ENCODE data around the gene MCC.

Gene MCC

GRCh38 chr5:113093558-113093957 is 394.7 kb downstream of the MCC start:
- Histone ChIP-seq H3K27me3 (ENCODE audit: control insufficient read depth, insufficient read depth, low read length) (no peaks in the 10 kb centered on the region), H3K36me3 (ENCODE audit: control insufficient read depth, insufficient read depth, low read length) (peaks cover 27% of the 10 kb centered on the region; the same call in 1 of the 2 replicates), H3K9me3 (ENCODE audit: control insufficient read depth, insufficient read depth, low read depth, low read length) (no peaks in the 10 kb centered on the region), H3K9ac (ENCODE audit: low read length) (no peak overlapping the region), H3K4me1 (ENCODE audit: control insufficient read depth, insufficient read depth, low read length) (no peaks in the 10 kb centered on the region), H3K4me3 (ENCODE audit: low read depth, low read length) (no peak overlapping the region), H3K27ac (ENCODE audit: low read depth, low read length) (no peak overlapping the region)

GRCh38 chr5:113092683-113093082 is 395.6 kb downstream of the MCC start:
- Histone ChIP-seq H3K9me3 (ENCODE audit: control insufficient read depth, insufficient read depth, low read depth, low read length) (no peaks in the 10 kb centered on the region), H3K27me3 (ENCODE audit: control insufficient read depth, insufficient read depth, low read length) (no peaks in the 10 kb centered on the region), H3K4me3 (ENCODE audit: low read depth, low read length) (no peak overlapping the region), H3K36me3 (ENCODE audit: control insufficient read depth, insufficient read depth, low read length) (peaks cover 20% of the 10 kb centered on the region; the same call in 1 of the 2 replicates), H3K4me1 (ENCODE audit: control insufficient read depth, insufficient read depth, low read length) (no peaks in the 10 kb centered on the region), H3K9ac (ENCODE audit: low read length) (no peak overlapping the region), H3K27ac (ENCODE audit: low read depth, low read length) (no peak overlapping the region)

- peaks cover 18% of the 10 kb centered on the region; the same call in 1 of the 2 replicates for H3K36me3 ChIP-seq (ENCODE audit: control insufficient read depth, insufficient read depth, low read length)
- no peak overlapping the region for H3K9ac ChIP-seq (ENCODE audit: low read length)
- H3K27me3 ChIP-seq (ENCODE audit: control insufficient read depth, insufficient read depth, low read length): no peaks in the 10 kb centered on the region
- H3K4me3 ChIP-seq (ENCODE audit: low read depth, low read length): no peak overlapping the region
- no peaks in the 10 kb centered on the region for H3K4me1 ChIP-seq (ENCODE audit: control insufficient read depth, insufficient read depth, low read length)
- no peaks in the 10 kb centered on the region for H3K9me3 ChIP-seq (ENCODE audit: control insufficient read depth, insufficient read depth, low read depth, low read length)
- H3K27ac ChIP-seq (ENCODE audit: low read depth, low read length): no peak overlapping the region
Measured at GRCh38 chr5:113091622-113092021, 396.6 kb downstream of the MCC start.

GRCh38 chr5:113090336-113091106 is 397.7 kb downstream of the MCC start:
- H3K27ac ChIP-seq (ENCODE audit: low read depth, low read length): no peak overlapping the region
- H3K9me3 ChIP-seq (ENCODE audit: control insufficient read depth, insufficient read depth, low read depth, low read length): no peaks in the 10 kb centered on the region
- no peak overlapping the region for H3K4me3 ChIP-seq (ENCODE audit: low read depth, low read length)
- no peaks in the 10 kb centered on the region for H3K27me3 ChIP-seq (ENCODE audit: control insufficient read depth, insufficient read depth, low read length)
- no peaks in the 10 kb centered on the region for H3K4me1 ChIP-seq (ENCODE audit: control insufficient read depth, insufficient read depth, low read length)
- peaks cover 13% of the 10 kb centered on the region; the same call in 1 of the 2 replicates for H3K36me3 ChIP-seq (ENCODE audit: control insufficient read depth, insufficient read depth, low read length)
- no peak overlapping the region for H3K9ac ChIP-seq (ENCODE audit: low read length)

GRCh38 chr5:113089653-113090335 is 398.5 kb downstream of the MCC start:
- no peak overlapping the region for H3K9ac ChIP-seq (ENCODE audit: low read length)
- no peak overlapping the region for H3K27ac ChIP-seq (ENCODE audit: low read depth, low read length)
- no peak overlapping the region for H3K4me3 ChIP-seq (ENCODE audit: low read depth, low read length)
- no peaks in the 10 kb centered on the region for H3K9me3 ChIP-seq (ENCODE audit: control insufficient read depth, insufficient read depth, low read depth, low read length)
- no peaks in the 10 kb centered on the region for H3K4me1 ChIP-seq (ENCODE audit: control insufficient read depth, insufficient read depth, low read length)
- no peaks in the 10 kb centered on the region for H3K27me3 ChIP-seq (ENCODE audit: control insufficient read depth, insufficient read depth, low read length)
- peaks cover 14% of the 10 kb centered on the region; the same call in 1 of the 2 replicates for H3K36me3 ChIP-seq (ENCODE audit: control insufficient read depth, insufficient read depth, low read length)

- Histone ChIP-seq H3K27ac (ENCODE audit: low read depth, low read length) (no peak overlapping the region), H3K36me3 (ENCODE audit: control insufficient read depth, insufficient read depth, low read length) (peaks cover 18% of the 10 kb centered on the region), H3K4me3 (ENCODE audit: low read depth, low read length) (no peak overlapping the region), H3K9me3 (ENCODE audit: control insufficient read depth, insufficient read depth, low read depth, low read length) (no peaks in the 10 kb centered on the region), H3K27me3 (ENCODE audit: control insufficient read depth, insufficient read depth, low read length) (no peaks in the 10 kb centered on the region), H3K4me1 (ENCODE audit: control insufficient read depth, insufficient read depth, low read length) (no peaks in the 10 kb centered on the region), H3K9ac (ENCODE audit: low read length) (no peak overlapping the region)
Measured at GRCh38 chr5:113087976-113088514, 400.2 kb downstream of the MCC start.

- Histone ChIP-seq H3K9ac (ENCODE audit: low read length) (no peak overlapping the region), H3K27me3 (ENCODE audit: control insufficient read depth, insufficient read depth, low read length) (no peaks in the 10 kb centered on the region), H3K4me3 (ENCODE audit: low read depth, low read length) (no peak overlapping the region), H3K4me1 (ENCODE audit: control insufficient read depth, insufficient read depth, low read length) (peaks cover 4% of the 10 kb centered on the region), H3K27ac (ENCODE audit: low read depth, low read length) (no peak overlapping the region), H3K36me3 (ENCODE audit: control insufficient read depth, insufficient read depth, low read length) (peaks cover 30% of the 10 kb centered on the region), H3K9me3 (ENCODE audit: control insufficient read depth, insufficient read depth, low read depth, low read length) (no peaks in the 10 kb centered on the region)
Measured at GRCh38 chr5:113085880-113086409, 402.3 kb downstream of the MCC start.

GRCh38 chr5:113085084-113085414 is 403.2 kb downstream of the MCC start:
- Histone ChIP-seq H3K4me3 (ENCODE audit: low read depth, low read length) (no peak overlapping the region), H3K9me3 (ENCODE audit: control insufficient read depth, insufficient read depth, low read depth, low read length) (no peaks in the 10 kb centered on the region), H3K36me3 (ENCODE audit: control insufficient read depth, insufficient read depth, low read length) (peaks cover 30% of the 10 kb centered on the region), H3K4me1 (ENCODE audit: control insufficient read depth, insufficient read depth, low read length) (peaks cover 7% of the 10 kb centered on the region), H3K27ac (ENCODE audit: low read depth, low read length) (no peak overlapping the region), H3K9ac (ENCODE audit: low read length) (no peak overlapping the region), H3K27me3 (ENCODE audit: control insufficient read depth, insufficient read depth, low read length) (no peaks in the 10 kb centered on the region)

- Histone ChIP-seq H3K27ac (ENCODE audit: low read depth, low read length) (no peak overlapping the region), H3K9me3 (ENCODE audit: control insufficient read depth, insufficient read depth, low read depth, low read length) (no peaks in the 10 kb centered on the region), H3K9ac (ENCODE audit: low read length) (no peak overlapping the region), H3K4me1 (ENCODE audit: control insufficient read depth, insufficient read depth, low read length) (peaks cover 7% of the 10 kb centered on the region), H3K27me3 (ENCODE audit: control insufficient read depth, insufficient read depth, low read length) (no peaks in the 10 kb centered on the region), H3K4me3 (ENCODE audit: low read depth, low read length) (no peak overlapping the region), H3K36me3 (ENCODE audit: control insufficient read depth, insufficient read depth, low read length) (peaks cover 27% of the 10 kb centered on the region)
Measured at GRCh38 chr5:113084402-113085083, 403.7 kb downstream of the MCC start.

GRCh38 chr5:113083481-113083880 is 404.8 kb downstream of the MCC start:
- Histone ChIP-seq H3K4me3 (ENCODE audit: low read depth, low read length) (no peak overlapping the region), H3K27ac (ENCODE audit: low read depth, low read length) (no peak overlapping the region), H3K36me3 (ENCODE audit: control insufficient read depth, insufficient read depth, low read length) (peaks cover 27% of the 10 kb centered on the region), H3K27me3 (ENCODE audit: control insufficient read depth, insufficient read depth, low read length) (no peaks in the 10 kb centered on the region), H3K9me3 (ENCODE audit: control insufficient read depth, insufficient read depth, low read depth, low read length) (no peaks in the 10 kb centered on the region), H3K4me1 (ENCODE audit: control insufficient read depth, insufficient read depth, low read length) (peaks cover 7% of the 10 kb centered on the region), H3K9ac (ENCODE audit: low read length) (no peak overlapping the region)

All from HUES6 (cell line).